GM19240 (cell line): ENCODE data around the gene PDE3B.

Experiments used
- DNase-seq: peaks from one replicate; pipeline ENCODE4 v3.0.0; 2011; ENCODE audit warnings: low spot score; ENCODE audit not compliant: insufficient read length

The PDE3B gene

DNA sequence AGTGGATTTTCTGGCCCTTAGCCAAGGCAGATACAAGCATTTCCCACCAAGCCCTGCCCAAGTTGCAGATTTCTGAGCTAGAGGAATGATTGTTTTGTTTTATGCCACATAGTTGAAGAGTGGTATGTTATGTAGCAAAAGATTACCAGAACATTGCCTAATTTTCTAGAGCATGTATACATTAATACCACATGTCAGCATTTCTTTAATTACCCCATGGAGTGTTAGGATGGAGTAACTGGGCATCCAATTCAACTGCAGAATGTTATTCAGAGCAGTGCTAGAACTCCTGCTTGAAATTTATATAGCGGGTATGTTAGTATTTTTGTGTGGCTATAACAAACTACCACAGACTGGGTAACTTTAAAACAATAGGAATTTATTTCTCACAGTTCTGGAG is 272.8 kb downstream of the PDE3B start:
- DNase-seq: no peak
